ENCODE results near the gene OR2T11. TPM values are rescaled to one million over a fixed set of nuclear protein-coding genes. Genes with fewer than 3 reads are reported as not detected.
"Not testable (repeated sequence)": the region's sequence is repeated elsewhere in the genome, so short reads cannot be mapped to it uniquely, and the experiment has no call there.

OR2T11 gene, protein sequence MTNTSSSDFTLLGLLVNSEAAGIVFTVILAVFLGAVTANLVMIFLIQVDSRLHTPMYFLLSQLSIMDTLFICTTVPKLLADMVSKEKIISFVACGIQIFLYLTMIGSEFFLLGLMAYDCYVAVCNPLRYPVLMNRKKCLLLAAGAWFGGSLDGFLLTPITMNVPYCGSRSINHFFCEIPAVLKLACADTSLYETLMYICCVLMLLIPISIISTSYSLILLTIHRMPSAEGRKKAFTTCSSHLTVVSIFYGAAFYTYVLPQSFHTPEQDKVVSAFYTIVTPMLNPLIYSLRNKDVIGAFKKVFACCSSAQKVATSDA
- total RNA-seq (not detected), polyA plus RNA-seq (not detected), total RNA-seq (not detected)

DNA sequence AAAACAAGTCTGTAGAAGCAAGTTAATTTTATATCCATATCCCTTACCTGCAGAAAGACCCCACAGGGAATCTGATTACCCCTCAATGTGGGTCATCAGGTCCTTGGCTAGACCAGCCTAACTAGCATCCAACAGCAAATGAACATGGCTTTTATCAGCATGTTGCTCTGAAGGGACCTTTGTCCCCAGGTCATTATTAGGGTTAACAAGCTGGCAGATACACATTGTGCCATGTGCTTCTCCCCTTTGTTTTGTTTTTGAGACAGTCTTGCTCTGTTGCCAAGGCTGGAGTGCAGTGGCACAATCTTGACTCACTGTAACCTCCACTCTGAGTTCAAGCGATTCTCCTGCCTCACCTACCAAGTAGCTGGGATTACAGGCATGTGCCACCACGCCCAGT is at the start of gene OR2T11:
OR2T11 (minus strand) TSS at position 101 of the 400 bp plus-strand sequence. CDS start 7,963 bp downstream, outside the sequence.
- H3K4me1 ChIP-seq (ENCODE audit: control insufficient read depth in 2 of 2, insufficient read depth in 2 of 2, low read length in 2 of 2); CTCF ChIA-PET; H3K4me3 ChIP-seq (ENCODE audit: low read length); H3K9me3 ChIP-seq (ENCODE audit: control insufficient read depth in 2 of 3, low read length in 3 of 3); H3K27me3 Mint-ChIP-seq; ATAC-seq; H3K27ac Mint-ChIP-seq; H3K27ac ChIP-seq (ENCODE audit: low read depth, low read length); DNase-seq; H3K4me3 Mint-ChIP-seq; H3K27me3 ChIP-seq (ENCODE audit: control insufficient read depth in 2 of 2, insufficient read depth in 2 of 2, low read length in 2 of 2); H3K36me3 Mint-ChIP-seq; H3K36me3 ChIP-seq (ENCODE audit: control insufficient read depth in 2 of 3, insufficient read depth in 3 of 3, low read length in 3 of 3); POLR2A ChIA-PET; H3K9me3 Mint-ChIP-seq; H3K4me1 Mint-ChIP-seq: not testable (repeated sequence)
- intact Hi-C loops (cut with micrococcal nuclease) = loop anchor here in 1 of 2 donors (5.0 kb wide), 1 partner anchor 178 kb away; no protein-coding TSS in a partner anchor

DNA sequence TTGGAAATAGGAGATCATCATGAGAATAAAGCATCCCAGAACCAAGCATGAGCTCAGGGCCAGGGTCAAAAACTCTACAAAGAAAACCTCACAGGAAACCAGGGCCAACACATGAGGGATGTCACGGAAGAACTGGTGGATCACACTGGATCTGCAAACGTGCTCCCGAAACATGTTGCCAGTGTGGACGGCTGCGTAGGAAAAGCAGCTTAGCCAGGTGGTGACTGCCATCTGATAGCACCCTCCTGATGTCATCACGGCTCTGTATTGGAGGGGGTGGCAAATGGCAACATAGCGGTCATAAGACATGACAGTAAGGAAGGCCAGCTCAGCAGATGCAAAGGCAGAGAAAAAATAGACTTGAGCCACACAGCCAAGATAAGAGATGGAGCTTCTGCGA is 46.8 kb upstream of the OR2T11 start:
- Mint-ChIP-seq H3K36me3 (peaks cover 0 to 4% (median 0%) of the 10 kb centered on the region in 5 donors), H3K4me3 (no peak overlapping the region), H3K9me3 (peaks cover 0 to 7% (median 0%) of the 10 kb centered on the region in 11 donors), H3K4me1 (peaks cover 0 to 3% (median under 1%) of the 10 kb centered on the region in 7 donors), H3K27me3 (peaks cover 7 to 19% (median 11%) of the 10 kb centered on the region in 5 donors), H3K27ac (no peak overlapping the region)
- no peaks in the 10 kb centered on the region for H3K9me3 ChIP-seq (ENCODE audit: control insufficient read depth in 2 of 3, low read length in 3 of 3)
- peaks cover 0 to 4% of the 10 kb centered on the region in 2 donors for H3K27me3 ChIP-seq (ENCODE audit: control insufficient read depth in 2 of 2, insufficient read depth in 2 of 2, low read length in 2 of 2)
- no peak overlapping the region for H3K27ac ChIP-seq (ENCODE audit: low read depth, low read length)
- H3K36me3 ChIP-seq (ENCODE audit: control insufficient read depth in 2 of 3, insufficient read depth in 3 of 3, low read length in 3 of 3) = no peaks in the 10 kb centered on the region
- ChIA-PET CTCF (no interaction called here), POLR2A (no interaction called here)
- DNase-seq (no peak), ATAC-seq (no peak)
- H3K4me3 ChIP-seq (ENCODE audit: low read length) = no peak overlapping the region
- intact Hi-C loops (cut with micrococcal nuclease) = loop anchor here in 1 of 2 donors (10.0 kb wide), 1 partner anchor 747 kb away; no protein-coding TSS in a partner anchor
- H3K4me1 ChIP-seq (ENCODE audit: control insufficient read depth in 2 of 2, insufficient read depth in 2 of 2, low read length in 2 of 2) = no peaks in the 10 kb centered on the region

DNA sequence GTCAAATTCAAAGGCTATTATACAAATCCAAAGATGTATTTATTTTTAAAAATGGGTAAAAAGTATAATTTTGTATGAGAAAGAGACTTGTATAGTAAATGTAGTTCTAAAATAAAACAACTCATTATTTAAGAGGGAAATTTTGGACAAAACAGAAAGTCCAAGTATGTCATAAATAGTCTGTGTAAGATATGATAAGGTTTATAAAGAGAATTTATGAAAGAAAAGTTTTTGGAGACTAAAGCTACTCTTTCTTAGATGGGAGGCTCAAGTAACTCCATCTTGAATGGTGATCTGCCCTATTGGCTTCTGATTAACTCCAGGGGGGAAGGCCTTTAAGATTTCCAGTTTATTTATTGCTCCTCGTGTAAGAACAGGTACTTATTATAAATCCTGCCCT is 35.1 kb upstream of the OR2T11 start:
- no peak for DNase-seq
- Histone ChIP-seq H3K27me3 (ENCODE audit: control insufficient read depth in 2 of 2, insufficient read depth in 2 of 2, low read length in 2 of 2) (no peaks in the 10 kb centered on the region), H3K36me3 (ENCODE audit: control insufficient read depth in 2 of 3, insufficient read depth in 3 of 3, low read length in 3 of 3) (no peaks in the 10 kb centered on the region), H3K27ac (ENCODE audit: low read depth, low read length) (no peak overlapping the region), H3K4me1 (ENCODE audit: control insufficient read depth in 2 of 2, insufficient read depth in 2 of 2, low read length in 2 of 2) (no peaks in the 10 kb centered on the region), H3K4me3 (ENCODE audit: low read length) (no peak overlapping the region), H3K9me3 (ENCODE audit: control insufficient read depth in 2 of 3, low read length in 3 of 3) (no peaks in the 10 kb centered on the region)
- Mint-ChIP-seq H3K27me3 (peaks cover 0 to 7% (median 0%) of the 10 kb centered on the region in 5 donors), H3K27ac (no peak overlapping the region), H3K4me1 (no peaks in the 10 kb centered on the region), H3K4me3 (no peak overlapping the region), H3K9me3 (peaks cover 0 to 8% (median 4%) of the 10 kb centered on the region in 11 donors), H3K36me3 (peaks cover 0 to 4% (median 0%) of the 10 kb centered on the region in 5 donors)
- POLR2A ChIA-PET = no interaction called here
- no peak for ATAC-seq
- CTCF ChIA-PET = no interaction called here
- intact Hi-C loops (cut with micrococcal nuclease) = no loop called here

- H3K27me3 ChIP-seq (ENCODE audit: control insufficient read depth in 2 of 2, insufficient read depth in 2 of 2, low read length in 2 of 2); H3K36me3 ChIP-seq (ENCODE audit: control insufficient read depth in 2 of 3, insufficient read depth in 3 of 3, low read length in 3 of 3); H3K9me3 ChIP-seq (ENCODE audit: control insufficient read depth in 2 of 3, low read length in 3 of 3); H3K9me3 Mint-ChIP-seq; DNase-seq; H3K4me3 ChIP-seq (ENCODE audit: low read length); H3K4me1 ChIP-seq (ENCODE audit: control insufficient read depth in 2 of 2, insufficient read depth in 2 of 2, low read length in 2 of 2); POLR2A ChIA-PET; H3K27me3 Mint-ChIP-seq; H3K27ac ChIP-seq (ENCODE audit: low read depth, low read length); CTCF ChIA-PET; H3K36me3 Mint-ChIP-seq; H3K4me3 Mint-ChIP-seq; H3K4me1 Mint-ChIP-seq; intact Hi-C loops (cut with micrococcal nuclease): not testable (repeated sequence)
- peak overlapping the region in 2 of 9 donors; percentile 57 to 80 for H3K27ac Mint-ChIP-seq
- peak; percentile 52 for ATAC-seq
Observed at GRCh38 chr1:248663453-248664328, 28.8 kb upstream of the OR2T11 start.

- ATAC-seq; H3K27me3 ChIP-seq (ENCODE audit: control insufficient read depth in 2 of 2, insufficient read depth in 2 of 2, low read length in 2 of 2); H3K4me1 ChIP-seq (ENCODE audit: control insufficient read depth in 2 of 2, insufficient read depth in 2 of 2, low read length in 2 of 2); H3K4me1 Mint-ChIP-seq; CTCF ChIA-PET; H3K9me3 ChIP-seq (ENCODE audit: control insufficient read depth in 2 of 3, low read length in 3 of 3); H3K27ac Mint-ChIP-seq; H3K36me3 ChIP-seq (ENCODE audit: control insufficient read depth in 2 of 3, insufficient read depth in 3 of 3, low read length in 3 of 3); POLR2A ChIA-PET; intact Hi-C loops (cut with micrococcal nuclease); DNase-seq; H3K4me3 Mint-ChIP-seq; H3K27ac ChIP-seq (ENCODE audit: low read depth, low read length); H3K27me3 Mint-ChIP-seq; H3K36me3 Mint-ChIP-seq; H3K9me3 Mint-ChIP-seq; H3K4me3 ChIP-seq (ENCODE audit: low read length): not testable (repeated sequence)
Observed at GRCh38 chr1:248656797-248657196, 21.9 kb upstream of the OR2T11 start.

GRCh38 chr1:248655354-248655753 is 20.5 kb upstream of the OR2T11 start, which contains the start of gene OR2T27:
Gene OR2T27, minus strand, starts transcription at chr1:248655528. Its CDS starts 4,644 bp downstream, at chr1:248650884.
- H3K27ac ChIP-seq (ENCODE audit: low read depth, low read length); H3K27me3 Mint-ChIP-seq; CTCF ChIA-PET; H3K9me3 Mint-ChIP-seq; H3K36me3 Mint-ChIP-seq; H3K4me1 ChIP-seq (ENCODE audit: control insufficient read depth in 2 of 2, insufficient read depth in 2 of 2, low read length in 2 of 2); H3K9me3 ChIP-seq (ENCODE audit: control insufficient read depth in 2 of 3, low read length in 3 of 3); ATAC-seq; H3K36me3 ChIP-seq (ENCODE audit: control insufficient read depth in 2 of 3, insufficient read depth in 3 of 3, low read length in 3 of 3); intact Hi-C loops (cut with micrococcal nuclease); H3K4me1 Mint-ChIP-seq; H3K4me3 ChIP-seq (ENCODE audit: low read length); H3K27ac Mint-ChIP-seq; H3K27me3 ChIP-seq (ENCODE audit: control insufficient read depth in 2 of 2, insufficient read depth in 2 of 2, low read length in 2 of 2); DNase-seq; POLR2A ChIA-PET; H3K4me3 Mint-ChIP-seq: not testable (repeated sequence)
